Retina (tissue), 1 donor: ENCODE data around the gene RASSF7.
"Not testable (repeated sequence)": the region's sequence is repeated elsewhere in the genome, so short reads cannot be mapped to it uniquely, and the experiment has no call there.

Source experiments
- DNase-seq: peaks from one replicate; pipeline ENCODE4 v3.0.0-alpha.2; 2016

RASSF7 gene

GRCh38 chr11:567629-568292 is 7.0 kb downstream of the RASSF7 start:
- peak; percentile 55 for DNase-seq

GRCh38 chr11:568306-569157 is 7.8 kb downstream of the RASSF7 start:
- DNase-seq, result peak; percentile 93

- peak; percentile 59 for DNase-seq
Observed at GRCh38 chr11:569158-569885, 8.6 kb downstream of the RASSF7 start.

GRCh38 chr11:571802-572185 is 11.0 kb downstream of the RASSF7 start:
- DNase-seq, result no peak

- DNase-seq, result no peak
Observed at GRCh38 chr11:573146-573759, 12.5 kb downstream of the RASSF7 start.

GRCh38 chr11:574031-574570 is 13.3 kb downstream of the RASSF7 start:
- DNase-seq, result not testable (repeated sequence)

GRCh38 chr11:574632-575312 is 14.0 kb downstream of the RASSF7 start:
- DNase-seq, result no peak

- DNase-seq, result peak; percentile 86
Observed at GRCh38 chr11:575313-575995, 14.7 kb downstream of the RASSF7 start.

GRCh38 chr11:575996-576768 is 15.4 kb downstream of the RASSF7 start, which contains the start of gene PHRF1:
Gene PHRF1, plus strand, starts transcription at chr11:576470. Its CDS starts 5,043 bp downstream, at chr11:581513.
- peak; percentile 98 for DNase-seq

- no peak for DNase-seq
Observed at GRCh38 chr11:576811-577610, 16.2 kb downstream of the RASSF7 start.

GRCh38 chr11:577611-577894 is 16.8 kb downstream of the RASSF7 start:
- DNase-seq, result no peak

GRCh38 chr11:578276-579035 is 17.7 kb downstream of the RASSF7 start:
- DNase-seq, result no peak

GRCh38 chr11:579830-580601 is 19.2 kb downstream of the RASSF7 start:
- no peak for DNase-seq

GRCh38 chr11:581342-581741 is 20.6 kb downstream of the RASSF7 start:
- no peak for DNase-seq

- no peak for DNase-seq
Observed at GRCh38 chr11:581752-582151, 21.0 kb downstream of the RASSF7 start.

GRCh38 chr11:584287-584686 is 23.5 kb downstream of the RASSF7 start:
- no peak for DNase-seq

GRCh38 chr11:586376-587316 is 25.9 kb downstream of the RASSF7 start:
- no peak for DNase-seq
